Stimulated activated CD4-positive, alpha-beta T cell treated with anti-CD3 and anti-CD28 coated beads, TNF-alpha, amount 100 ng/mL, for 4 hours (primary cell): ENCODE data around the gene ITPR2.
"Not testable (repeated sequence)": the region's sequence is repeated elsewhere in the genome, so short reads cannot be mapped to it uniquely, and the experiment has no call there.

Experiments
- DNase-seq, 3 experiments: peaks; one replicate each; pipeline ENCODE4 v3.0.0-alpha.2; 2020; ENCODE audit warnings: low read depth in 3 of 3

The ITPR2 gene

GRCh38 chr12:26465419-26466097 lies 367.4 kb downstream of the ITPR2 start:
- DNase-seq, result no peak

- no peak for DNase-seq
Measured at GRCh38 chr12:26461776-26462175, 371.2 kb downstream of the ITPR2 start.

- DNase-seq, result no peak
Measured at GRCh38 chr12:26460361-26460760, 372.6 kb downstream of the ITPR2 start.

GRCh38 chr12:26455936-26456574 lies 376.9 kb downstream of the ITPR2 start:
- no peak for DNase-seq

- DNase-seq, result no peak
Measured at GRCh38 chr12:26453246-26453645, 379.7 kb downstream of the ITPR2 start.

GRCh38 chr12:26452511-26452910 lies 380.5 kb downstream of the ITPR2 start:
- DNase-seq, result no peak

- DNase-seq, result no peak
Measured at GRCh38 chr12:26451763-26452162, 381.2 kb downstream of the ITPR2 start.

- DNase-seq, result no peak
Measured at GRCh38 chr12:26445909-26446308, 387.1 kb downstream of the ITPR2 start.

GRCh38 chr12:26443309-26443708 lies 389.7 kb downstream of the ITPR2 start:
- no peak for DNase-seq

- DNase-seq, result no peak
Measured at GRCh38 chr12:26441434-26441833, 391.6 kb downstream of the ITPR2 start.

GRCh38 chr12:26435069-26435404 lies 398.0 kb downstream of the ITPR2 start:
- DNase-seq, result no peak

GRCh38 chr12:26434299-26435068 lies 398.5 kb downstream of the ITPR2 start:
- no peak for DNase-seq

- DNase-seq, result not testable (repeated sequence)
Measured at GRCh38 chr12:26433701-26434100, 399.3 kb downstream of the ITPR2 start.

- DNase-seq, result no peak
Measured at GRCh38 chr12:26431211-26431610, 401.8 kb downstream of the ITPR2 start.

GRCh38 chr12:26430596-26430995 lies 402.4 kb downstream of the ITPR2 start:
- DNase-seq, result not testable (repeated sequence)

- DNase-seq, result no peak
Measured at GRCh38 chr12:26429070-26429691, 403.8 kb downstream of the ITPR2 start.

- DNase-seq, result no peak
Measured at GRCh38 chr12:26428420-26428819, 404.6 kb downstream of the ITPR2 start.

GRCh38 chr12:26426652-26427051 lies 406.3 kb downstream of the ITPR2 start:
- no peak for DNase-seq

GRCh38 chr12:26425587-26426260 lies 407.3 kb downstream of the ITPR2 start:
- DNase-seq, result no peak

- DNase-seq, result no peak
Measured at GRCh38 chr12:26422839-26423398, 410.1 kb downstream of the ITPR2 start.

- DNase-seq, result no peak
Measured at GRCh38 chr12:26416550-26416949, 416.4 kb downstream of the ITPR2 start.

GRCh38 chr12:26410689-26411088 lies 422.3 kb downstream of the ITPR2 start:
- DNase-seq, result no peak
